Measurements from ENCODE around the gene SPATA25.

GRCh38 chr20:45852326-45852725 is 35.1 kb downstream of the SPATA25 start:
- TF ChIP-seq CTCF (IDR thresholded peaks at IDR 0.05) (no peak), POLR2A (IDR thresholded peaks at IDR 0.05) (no peak)

Measured in uterus (tissue), 2 donors.